GM12891 (cell line): Measurements from ENCODE around the gene PANK4.

Experiments used
- PAX5 ChIP-seq: IDR thresholded peaks from 2 replicates; pipeline ENCODE4 v1.6.1; 2011; ENCODE audit warnings: low read length, moderate library complexity, mild to moderate bottlenecking; ENCODE audit not compliant: insufficient read depth, severe bottlenecking
- POLR2A ChIP-seq: IDR thresholded peaks from 2 replicates; pipeline ENCODE4 v1.6.1; 2011; ENCODE audit warnings: low read depth, low read length, control low read depth
- POLR2AphosphoS5 ChIP-seq: IDR thresholded peaks from 2 replicates; pipeline ENCODE4 v1.6.1; 2011; ENCODE audit warnings: low read depth, low read length, control low read depth
- SPI1 ChIP-seq: IDR thresholded peaks from 2 replicates; pipeline ENCODE4 v1.6.1; 2011; ENCODE audit warnings: low read depth, low read length, control low read depth
- TAF1 ChIP-seq: IDR thresholded peaks from 2 replicates; pipeline ENCODE4 v1.6.1; 2011; ENCODE audit warnings: low read depth, low read length, control low read depth

GRCh38 chr1:2514863-2515762 is 11.3 kb downstream of the PANK4 start:
- no peak for TF ChIP-seq POLR2AphosphoS5
- no peak for TF ChIP-seq POLR2A
- no peak for TF ChIP-seq TAF1
- TF ChIP-seq SPI1: no peak
- no peak for TF ChIP-seq PAX5
